HEK293 (cell line): Measurements from ENCODE around the gene AEBP1.

Source experiments
- BCL11B ChIP-seq: fragments of 450-650 bp; formaldehyde crosslinking; IDR thresholded peaks from 2 replicates; pipeline ENCODE4 v1.5.1; 2016; ENCODE audit warnings: low read depth, missing biosample characterization, missing genetic modification characterization
- HIC1 ChIP-seq: fragments of 450-650 bp; formaldehyde crosslinking; IDR thresholded peaks from 2 replicates; pipeline ENCODE4 v1.5.1; 2016; ENCODE audit warnings: missing biosample characterization, missing genetic modification characterization
- KLF10 ChIP-seq: fragments of 450-650 bp; IDR thresholded peaks from 2 replicates; pipeline ENCODE4 v1.5.1; 2018; ENCODE audit warnings: missing biosample characterization, mild to moderate bottlenecking, missing genetic modification characterization
- PATZ1 ChIP-seq: fragments of 450-650 bp; formaldehyde crosslinking; IDR thresholded peaks from 2 replicates; pipeline ENCODE4 v1.5.1; 2016; ENCODE audit warnings: missing biosample characterization, missing genetic modification characterization
- REST ChIP-seq: fragments of 450-650 bp; formaldehyde crosslinking; IDR thresholded peaks from 2 replicates; pipeline ENCODE4 v1.5.1; 2016; ENCODE audit warnings: missing biosample characterization, missing genetic modification characterization
- SCRT2 ChIP-seq: fragments of 450-650 bp; formaldehyde crosslinking; IDR thresholded peaks from 2 replicates; pipeline ENCODE4 v1.5.1; 2016; ENCODE audit warnings: missing biosample characterization, missing genetic modification characterization
- ZBTB17 ChIP-seq: fragments of 450-650 bp; formaldehyde crosslinking; IDR thresholded peaks from 2 replicates; pipeline ENCODE4 v1.5.1; 2016; ENCODE audit warnings: missing biosample characterization, missing genetic modification characterization
- ZNF121 ChIP-seq: fragments of 450-650 bp; formaldehyde crosslinking; IDR thresholded peaks from 2 replicates; pipeline ENCODE4 v1.5.1; 2016; ENCODE audit warnings: missing biosample characterization, missing genetic modification characterization
- ZNF146 ChIP-seq: fragments of 450-650 bp; formaldehyde crosslinking; IDR thresholded peaks from 2 replicates; pipeline ENCODE4 v1.5.1; 2016; ENCODE audit warnings: missing biosample characterization, missing genetic modification characterization
- ZNF214 ChIP-seq: fragments of 450-650 bp; formaldehyde crosslinking; IDR thresholded peaks from 2 replicates; pipeline ENCODE4 v1.5.1; 2017; ENCODE audit warnings: missing biosample characterization, mild to moderate bottlenecking, missing genetic modification characterization, borderline replicate concordance
- ZNF26 ChIP-seq: fragments of 450-650 bp; formaldehyde crosslinking; IDR thresholded peaks from 2 replicates; pipeline ENCODE4 v1.5.1; 2016; ENCODE audit warnings: missing biosample characterization, missing genetic modification characterization
- ZNF335 ChIP-seq: fragments of 450-650 bp; formaldehyde crosslinking; conservative IDR thresholded peaks from 2 replicates; pipeline ENCODE4 v1.5.1; 2016; ENCODE audit warnings: missing biosample characterization, missing genetic modification characterization
- ZNF433 ChIP-seq: fragments of 450-650 bp; formaldehyde crosslinking; IDR thresholded peaks from 2 replicates; pipeline ENCODE4 v1.5.1; 2016; ENCODE audit warnings: missing biosample characterization, missing genetic modification characterization, low read depth
- ZNF510 ChIP-seq: fragments of 450-650 bp; formaldehyde crosslinking; IDR thresholded peaks from 2 replicates; pipeline ENCODE4 v1.5.1; 2018; ENCODE audit warnings: mild to moderate bottlenecking, missing genetic modification characterization, missing biosample characterization; ENCODE audit not compliant: insufficient replicate concordance
- ZNF571 ChIP-seq: fragments of 450-650 bp; formaldehyde crosslinking; IDR thresholded peaks from 2 replicates; pipeline ENCODE4 v1.5.0; 2017; ENCODE audit warnings: missing biosample characterization, missing genetic modification characterization
- ZNF639 ChIP-seq: fragments of 450-650 bp; formaldehyde crosslinking; IDR thresholded peaks from 2 replicates; pipeline ENCODE4 v1.5.1; 2016; ENCODE audit warnings: missing biosample characterization, missing genetic modification characterization
- ZNF704 ChIP-seq: fragments of 450-650 bp; formaldehyde crosslinking; IDR thresholded peaks from 2 replicates; pipeline ENCODE4 v1.5.1; 2016; ENCODE audit warnings: missing biosample characterization, missing genetic modification characterization
- ZSCAN16 ChIP-seq: fragments of 450-650 bp; formaldehyde crosslinking; IDR thresholded peaks from 2 replicates; pipeline ENCODE4 v1.5.1; 2016; ENCODE audit warnings: missing biosample characterization, missing genetic modification characterization
- TF ChIP-seq, protein P1 (sequence below): fragments of 450-650 bp; formaldehyde crosslinking; IDR thresholded peaks from 2 replicates; pipeline ENCODE4 v1.5.1; 2016; ENCODE audit warnings: missing biosample characterization, missing genetic modification characterization, borderline replicate concordance
- TF ChIP-seq, protein P2 (sequence below): fragments of 450-650 bp; formaldehyde crosslinking; IDR thresholded peaks from 2 replicates; pipeline ENCODE4 v1.5.1; 2016; ENCODE audit warnings: missing biosample characterization, missing genetic modification characterization, low read depth

Gene AEBP1

GRCh38 chr7:44123190-44124003, 19.3 kb downstream of the AEBP1 start, which contains the start of gene POLD2 (continued):
- no peak for TF ChIP-seq ZNF639 (tag by site-specific recombination)
- TF ChIP-seq ZNF571 (tag by site-specific recombination): no peak
- no peak for TF ChIP-seq ZNF510 (tag by site-specific recombination)
- no peak for TF ChIP-seq ZNF704 (tag by site-specific recombination)
- TF ChIP-seq ZBTB17 (tag by site-specific recombination): peak; percentile 57
- no peak for TF ChIP-seq ZSCAN16 (tag by site-specific recombination)
- TF ChIP-seq ZNF433 (tag by site-specific recombination): no peak
- TF ChIP-seq BCL11B (tag by site-specific recombination): no peak
- TF ChIP-seq REST (tag by site-specific recombination): peak; percentile 16; the same call in 1 of the 2 replicates
- TF ChIP-seq PATZ1 (tag by site-specific recombination): peak; percentile 94
- TF ChIP-seq, protein P1, sequence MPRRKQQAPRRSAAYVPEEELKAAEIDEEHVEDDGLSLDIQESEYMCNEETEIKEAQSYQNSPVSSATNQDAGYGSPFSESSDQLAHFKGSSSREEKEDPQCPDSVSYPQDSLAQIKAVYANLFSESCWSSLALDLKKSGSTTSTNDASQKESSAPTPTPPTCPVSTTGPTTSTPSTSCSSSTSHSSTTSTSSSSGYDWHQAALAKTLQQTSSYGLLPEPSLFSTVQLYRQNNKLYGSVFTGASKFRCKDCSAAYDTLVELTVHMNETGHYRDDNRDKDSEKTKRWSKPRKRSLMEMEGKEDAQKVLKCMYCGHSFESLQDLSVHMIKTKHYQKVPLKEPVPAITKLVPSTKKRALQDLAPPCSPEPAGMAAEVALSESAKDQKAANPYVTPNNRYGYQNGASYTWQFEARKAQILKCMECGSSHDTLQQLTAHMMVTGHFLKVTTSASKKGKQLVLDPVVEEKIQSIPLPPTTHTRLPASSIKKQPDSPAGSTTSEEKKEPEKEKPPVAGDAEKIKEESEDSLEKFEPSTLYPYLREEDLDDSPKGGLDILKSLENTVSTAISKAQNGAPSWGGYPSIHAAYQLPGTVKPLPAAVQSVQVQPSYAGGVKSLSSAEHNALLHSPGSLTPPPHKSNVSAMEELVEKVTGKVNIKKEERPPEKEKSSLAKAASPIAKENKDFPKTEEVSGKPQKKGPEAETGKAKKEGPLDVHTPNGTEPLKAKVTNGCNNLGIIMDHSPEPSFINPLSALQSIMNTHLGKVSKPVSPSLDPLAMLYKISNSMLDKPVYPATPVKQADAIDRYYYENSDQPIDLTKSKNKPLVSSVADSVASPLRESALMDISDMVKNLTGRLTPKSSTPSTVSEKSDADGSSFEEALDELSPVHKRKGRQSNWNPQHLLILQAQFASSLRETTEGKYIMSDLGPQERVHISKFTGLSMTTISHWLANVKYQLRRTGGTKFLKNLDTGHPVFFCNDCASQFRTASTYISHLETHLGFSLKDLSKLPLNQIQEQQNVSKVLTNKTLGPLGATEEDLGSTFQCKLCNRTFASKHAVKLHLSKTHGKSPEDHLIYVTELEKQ (tag by site-specific recombination): no peak
- TF ChIP-seq ZNF335 (tag by site-specific recombination): peak; percentile 77
- no peak for TF ChIP-seq HIC1
- peak; percentile 85 for TF ChIP-seq SCRT2 (tag by site-specific recombination)
- peak; percentile 96 for TF ChIP-seq KLF10
- TF ChIP-seq, protein P2, sequence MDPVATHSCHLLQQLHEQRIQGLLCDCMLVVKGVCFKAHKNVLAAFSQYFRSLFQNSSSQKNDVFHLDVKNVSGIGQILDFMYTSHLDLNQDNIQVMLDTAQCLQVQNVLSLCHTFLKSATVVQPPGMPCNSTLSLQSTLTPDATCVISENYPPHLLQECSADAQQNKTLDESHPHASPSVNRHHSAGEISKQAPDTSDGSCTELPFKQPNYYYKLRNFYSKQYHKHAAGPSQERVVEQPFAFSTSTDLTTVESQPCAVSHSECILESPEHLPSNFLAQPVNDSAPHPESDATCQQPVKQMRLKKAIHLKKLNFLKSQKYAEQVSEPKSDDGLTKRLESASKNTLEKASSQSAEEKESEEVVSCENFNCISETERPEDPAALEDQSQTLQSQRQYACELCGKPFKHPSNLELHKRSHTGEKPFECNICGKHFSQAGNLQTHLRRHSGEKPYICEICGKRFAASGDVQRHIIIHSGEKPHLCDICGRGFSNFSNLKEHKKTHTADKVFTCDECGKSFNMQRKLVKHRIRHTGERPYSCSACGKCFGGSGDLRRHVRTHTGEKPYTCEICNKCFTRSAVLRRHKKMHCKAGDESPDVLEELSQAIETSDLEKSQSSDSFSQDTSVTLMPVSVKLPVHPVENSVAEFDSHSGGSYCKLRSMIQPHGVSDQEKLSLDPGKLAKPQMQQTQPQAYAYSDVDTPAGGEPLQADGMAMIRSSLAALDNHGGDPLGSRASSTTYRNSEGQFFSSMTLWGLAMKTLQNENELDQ: no peak
- no peak for TF ChIP-seq ZNF214 (tag by site-specific recombination)
- TF ChIP-seq ZNF26 (tag by site-specific recombination): no peak
- TF ChIP-seq ZNF146 (tag by site-specific recombination): no peak
- no peak for TF ChIP-seq ZNF121 (tag by site-specific recombination)
